Hematopoietic multipotent progenitor cell treated with erythropoietin and hydrocortisone succinate and interleukin-3 and kit ligand, for 4 days (in vitro differentiated cells): Measurements from ENCODE around the gene CNTNAP2.

Experiments used
- DNase-seq: peaks from one replicate; pipeline ENCODE4 v3.0.0-alpha.2; 2015

Gene CNTNAP2

DNA sequence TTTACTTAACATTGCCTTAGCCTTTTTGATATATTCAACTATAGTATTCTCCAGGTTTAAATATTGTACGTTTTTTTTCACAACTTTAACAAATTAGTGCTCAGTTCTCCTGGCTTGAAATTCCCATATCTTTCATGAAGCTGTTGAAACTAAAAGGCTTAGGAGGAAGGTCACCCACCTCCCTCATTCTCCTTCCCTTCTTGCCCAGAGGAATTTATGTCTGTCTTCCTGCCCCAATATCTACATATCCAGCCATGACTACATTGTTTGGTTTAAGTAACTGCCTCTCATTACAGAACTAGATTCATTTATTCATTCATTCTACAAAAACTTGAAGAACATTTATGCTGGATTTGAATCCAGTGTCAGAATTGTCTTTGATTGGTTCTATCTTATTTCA is 2219.2 kb downstream of the CNTNAP2 start:
- no peak for DNase-seq

DNA sequence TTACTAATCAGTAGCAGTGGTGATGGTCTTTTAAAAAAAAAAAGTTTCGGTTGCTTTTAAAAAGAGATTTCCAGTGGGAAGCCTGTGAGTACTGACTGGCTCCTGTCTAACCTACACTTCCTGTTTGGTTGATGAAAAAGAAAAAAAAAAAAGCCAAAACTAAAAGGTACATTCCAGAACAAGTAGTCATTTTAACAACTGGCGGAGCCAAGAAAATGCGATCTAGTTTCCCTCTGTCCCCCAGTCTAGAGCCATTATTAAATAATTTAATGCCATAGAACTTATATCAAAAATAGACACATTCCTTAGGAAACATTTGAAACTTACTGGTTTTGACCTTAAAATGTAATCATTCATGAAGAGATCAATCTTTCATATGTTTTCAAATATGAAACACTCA is 2219.8 kb downstream of the CNTNAP2 start:
- no peak for DNase-seq

DNA sequence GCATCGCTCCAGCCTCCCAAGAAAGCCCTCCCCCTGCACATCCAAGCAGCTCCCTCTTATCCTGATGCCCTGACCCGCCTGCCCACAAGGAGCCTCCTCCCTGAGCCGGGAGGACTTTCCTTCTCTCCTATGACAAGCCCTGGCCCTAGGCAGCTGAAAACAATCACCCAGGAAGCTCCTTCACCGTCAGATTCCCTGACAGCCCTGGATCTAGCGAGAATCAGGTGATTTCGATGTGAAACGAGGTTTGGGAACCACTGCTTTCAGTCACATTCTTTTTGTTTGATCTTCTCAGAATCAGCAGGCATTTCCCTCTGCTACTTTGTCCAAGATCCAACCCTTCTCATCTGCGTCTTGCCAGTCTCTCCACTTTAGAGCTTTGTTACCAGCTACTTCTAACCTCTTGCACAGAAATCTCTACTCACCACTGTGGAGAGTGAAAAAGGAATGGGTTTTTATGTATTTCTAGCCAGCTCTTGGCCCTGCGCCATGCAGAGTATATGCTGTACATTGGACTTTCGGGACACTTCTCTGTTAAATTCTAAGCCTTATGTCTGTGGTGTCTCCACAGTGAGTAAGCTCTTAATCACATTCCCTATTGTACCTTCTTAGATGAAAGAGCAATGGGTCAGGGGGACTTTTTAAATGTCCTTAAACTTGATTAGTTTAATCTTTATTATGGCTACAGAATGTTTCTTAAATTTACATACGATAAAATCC is 2220.8 kb downstream of the CNTNAP2 start:
- no peak for DNase-seq

DNA sequence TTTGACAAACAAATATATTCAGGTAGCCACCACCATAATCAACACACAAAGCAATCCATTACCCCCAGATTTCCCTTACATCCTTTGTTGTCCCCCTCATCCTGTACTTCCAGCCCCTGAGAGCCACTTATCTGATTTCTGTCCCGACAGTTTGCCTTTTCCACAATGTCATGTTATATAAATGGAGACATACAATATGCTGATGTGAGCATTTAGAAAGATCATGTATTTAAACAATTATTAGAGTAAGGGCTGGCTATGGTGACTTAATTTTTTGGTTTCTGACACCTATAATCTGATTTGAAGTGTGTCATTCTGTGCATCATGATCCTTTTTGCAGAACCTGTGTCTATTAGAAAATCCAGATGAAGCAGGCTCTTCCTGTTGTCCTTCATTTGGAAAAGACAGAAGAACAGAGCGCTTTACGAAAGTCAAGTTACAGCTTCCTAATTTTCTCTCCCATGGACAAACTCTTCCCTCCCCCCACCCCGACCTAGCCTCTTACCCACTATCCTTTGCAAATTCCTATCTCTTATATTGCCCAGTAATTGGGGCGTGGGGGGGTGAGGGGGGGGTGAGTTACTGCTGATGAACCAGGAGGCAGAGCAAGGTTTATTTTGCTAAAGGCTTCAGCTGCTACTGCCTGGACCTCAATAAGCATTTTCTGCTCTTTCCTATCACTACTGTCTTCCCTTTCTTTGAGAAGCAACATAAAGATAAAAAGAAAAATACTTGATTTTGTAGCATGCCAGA is 2221.6 kb downstream of the CNTNAP2 start:
- DNase-seq: no peak

DNA sequence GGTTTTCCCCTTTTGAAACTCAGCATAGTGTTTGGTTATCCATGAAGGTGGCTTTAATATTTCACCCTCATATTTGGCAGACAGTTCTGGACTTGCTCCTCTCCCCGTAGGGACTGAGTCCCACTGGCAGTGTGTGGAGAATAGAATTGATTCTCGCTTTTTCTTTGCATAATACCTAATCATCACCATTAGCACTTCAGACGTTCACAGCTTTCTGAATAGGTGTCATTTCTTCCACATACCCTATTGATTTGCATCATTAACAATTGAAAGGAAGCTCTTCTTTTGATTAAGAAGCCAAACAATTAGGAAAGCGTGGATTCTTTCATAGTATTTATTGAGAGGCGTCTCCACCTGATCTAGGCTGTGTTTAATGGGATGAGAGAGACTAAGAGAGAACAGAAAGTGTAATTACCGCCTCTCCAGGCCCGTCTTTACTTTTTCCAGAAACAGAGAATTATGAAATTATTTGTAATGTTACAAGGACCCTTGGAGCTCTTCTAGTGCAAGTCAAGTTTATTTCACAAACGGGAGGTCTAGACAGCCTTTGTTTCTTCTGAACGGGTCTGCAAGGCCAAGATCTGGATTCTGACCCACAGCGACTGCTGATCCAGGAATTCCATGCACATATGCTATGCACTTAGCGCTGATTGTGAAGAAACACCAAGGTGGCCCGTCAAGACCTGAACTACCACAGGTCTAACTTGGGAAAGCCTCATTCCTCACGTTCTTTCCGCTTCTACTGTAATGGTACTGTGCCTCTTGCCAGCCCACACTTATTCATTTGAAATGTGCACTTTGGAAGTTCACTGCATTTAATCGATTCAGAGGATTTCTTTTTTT is 2224.1 kb downstream of the CNTNAP2 start:
- DNase-seq: no peak

DNA sequence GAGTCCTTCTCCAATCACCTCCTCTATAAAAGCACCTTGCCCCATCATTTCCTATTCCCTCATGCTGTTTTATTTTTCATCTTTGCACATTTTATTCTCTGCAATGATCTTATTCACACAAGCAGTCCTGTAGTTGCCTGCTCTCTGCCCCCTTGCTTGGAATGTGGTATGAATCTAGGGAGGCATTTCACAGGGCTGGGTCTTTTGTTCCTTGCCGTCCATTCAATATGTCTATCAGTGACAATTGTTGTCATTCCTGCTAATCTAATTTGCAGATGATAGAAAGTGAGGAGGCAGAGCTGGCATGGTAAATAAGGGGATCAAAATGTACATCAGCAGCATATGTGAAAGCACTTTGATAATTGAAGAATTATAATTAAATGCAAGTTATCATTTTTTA is 2227.8 kb downstream of the CNTNAP2 start:
- no peak for DNase-seq

DNA sequence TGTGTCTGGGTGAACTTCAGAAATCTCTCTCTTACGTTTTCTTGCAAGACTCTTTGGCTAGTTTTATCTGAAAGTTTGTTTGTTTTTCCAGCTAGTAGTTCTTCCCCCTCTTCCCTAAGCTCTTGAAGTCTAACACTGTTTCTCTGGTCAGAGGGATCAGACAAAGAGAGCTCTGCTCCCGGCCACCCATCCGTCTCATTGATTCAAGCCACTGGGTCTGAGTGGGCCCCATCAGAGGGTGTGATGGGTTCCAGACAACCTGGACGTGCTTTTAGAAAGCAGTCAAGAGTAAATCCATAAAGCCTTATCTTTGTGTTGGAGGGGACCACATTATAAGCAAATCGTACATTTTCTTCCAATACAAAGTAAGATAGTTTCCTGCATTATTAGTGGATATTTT is 2231.4 kb downstream of the CNTNAP2 start:
- DNase-seq: no peak

DNA sequence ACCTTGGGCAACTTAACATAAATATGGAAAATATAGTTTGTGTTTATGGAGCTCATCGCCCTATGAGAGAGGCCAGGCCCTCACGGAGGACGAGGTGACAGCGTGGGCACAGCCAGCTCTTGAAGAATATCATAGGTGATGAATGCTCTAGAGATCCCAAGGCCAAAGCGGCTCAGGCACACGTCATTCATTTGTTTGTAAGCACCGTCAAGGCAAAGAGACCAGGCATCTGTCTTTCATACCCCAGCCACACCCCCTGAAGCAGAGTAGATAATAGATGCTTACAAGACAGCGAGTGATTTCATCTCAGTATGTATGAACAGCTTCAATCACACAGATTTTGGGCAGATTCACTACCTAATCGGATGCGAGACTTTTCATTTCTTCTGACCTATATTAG is 2231.9 kb downstream of the CNTNAP2 start:
- DNase-seq: no peak

DNA sequence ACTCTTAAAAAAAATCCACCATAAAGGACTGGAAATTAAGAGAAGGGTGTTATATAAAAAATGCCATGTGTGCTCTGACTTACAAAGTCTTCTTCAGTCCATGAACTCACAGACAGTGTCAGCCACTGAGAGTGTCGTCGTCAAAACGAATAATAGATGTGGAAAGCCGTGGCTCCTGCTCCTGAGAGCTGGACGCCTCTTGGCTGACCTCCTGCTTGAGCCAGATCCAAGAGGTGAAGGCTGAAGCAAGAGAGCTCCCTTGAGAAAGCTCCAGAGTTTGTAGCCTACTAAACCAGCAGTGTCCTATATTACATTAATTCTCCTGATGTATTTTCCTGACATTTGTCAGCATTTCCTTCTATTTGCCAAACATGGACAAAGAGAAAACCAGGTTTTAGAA is 2239.7 kb downstream of the CNTNAP2 start:
- no peak for DNase-seq

DNA sequence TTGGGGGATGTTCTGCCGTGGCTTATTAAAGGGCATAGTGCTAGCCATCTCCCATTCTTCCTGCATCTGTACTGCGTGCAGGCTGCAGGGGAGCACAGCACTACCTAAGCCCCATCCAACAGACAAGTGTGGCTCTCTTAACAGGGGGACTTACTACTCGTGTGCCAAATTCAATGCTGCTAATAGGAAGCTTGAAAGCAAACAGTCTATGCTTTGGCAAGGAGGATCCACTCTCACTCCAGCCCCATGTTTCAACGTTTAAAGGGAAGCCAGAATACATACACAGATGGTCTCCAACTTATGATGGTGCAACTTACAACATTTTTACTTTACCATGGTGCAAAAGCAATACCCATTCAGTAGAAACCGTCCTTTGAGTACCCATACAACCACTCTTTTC is 2245.9 kb downstream of the CNTNAP2 start:
- DNase-seq: no peak

DNA sequence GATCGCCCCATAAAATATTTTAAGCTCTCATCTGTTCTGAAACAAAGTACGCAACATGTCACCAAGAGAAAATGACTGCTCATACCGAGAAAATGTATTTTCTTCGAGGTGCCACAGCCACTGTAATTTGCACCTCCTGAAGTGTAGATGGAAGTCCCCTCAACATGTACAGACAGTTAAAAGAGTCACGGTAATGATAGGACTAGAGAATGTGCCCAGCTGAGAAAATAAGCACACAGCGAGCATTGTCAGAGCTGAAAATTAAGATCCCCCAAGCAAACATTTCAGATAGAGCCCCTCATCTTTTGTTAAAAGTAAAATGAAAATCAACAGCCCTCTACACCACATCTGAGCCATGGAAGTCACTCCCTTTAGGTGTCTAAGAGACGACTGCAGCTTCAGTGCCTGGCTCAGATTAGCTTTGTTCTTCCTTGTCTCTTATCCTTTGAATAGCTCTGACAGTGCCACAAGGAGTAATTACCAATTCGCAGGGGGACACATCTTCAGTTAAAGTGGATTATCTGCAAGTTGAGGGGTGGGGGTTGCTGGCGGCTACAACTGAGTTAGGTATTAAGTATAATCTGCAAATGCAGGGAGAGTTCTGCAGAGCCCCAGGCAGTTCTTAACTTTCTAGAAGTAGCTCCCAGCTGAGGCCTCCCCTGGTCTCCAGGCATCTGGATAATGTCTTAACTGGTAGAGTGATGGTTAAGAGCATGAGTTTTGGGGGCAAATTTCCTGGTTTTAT is 2251.3 kb downstream of the CNTNAP2 start:
- DNase-seq: no peak

DNA sequence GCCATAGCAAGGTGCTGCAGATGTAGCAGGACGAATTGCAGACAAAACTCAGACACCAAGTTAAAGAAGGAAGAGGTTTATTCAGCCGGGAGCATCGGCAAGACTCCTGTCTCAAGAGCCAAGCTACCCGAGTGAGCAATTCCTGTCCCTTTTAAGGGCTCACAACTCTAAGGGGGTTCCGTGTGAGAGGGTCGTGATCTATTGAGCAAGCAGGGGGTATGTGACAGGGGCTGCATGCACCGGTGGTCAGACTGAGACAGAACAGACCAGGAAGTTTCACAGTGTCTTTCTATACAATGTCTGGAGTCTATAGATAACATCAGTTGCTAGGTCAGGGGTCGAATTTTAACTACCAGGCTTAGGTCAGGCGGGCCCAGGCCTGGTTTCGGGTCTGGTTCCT is 2252.0 kb downstream of the CNTNAP2 start:
- DNase-seq: no peak

DNA sequence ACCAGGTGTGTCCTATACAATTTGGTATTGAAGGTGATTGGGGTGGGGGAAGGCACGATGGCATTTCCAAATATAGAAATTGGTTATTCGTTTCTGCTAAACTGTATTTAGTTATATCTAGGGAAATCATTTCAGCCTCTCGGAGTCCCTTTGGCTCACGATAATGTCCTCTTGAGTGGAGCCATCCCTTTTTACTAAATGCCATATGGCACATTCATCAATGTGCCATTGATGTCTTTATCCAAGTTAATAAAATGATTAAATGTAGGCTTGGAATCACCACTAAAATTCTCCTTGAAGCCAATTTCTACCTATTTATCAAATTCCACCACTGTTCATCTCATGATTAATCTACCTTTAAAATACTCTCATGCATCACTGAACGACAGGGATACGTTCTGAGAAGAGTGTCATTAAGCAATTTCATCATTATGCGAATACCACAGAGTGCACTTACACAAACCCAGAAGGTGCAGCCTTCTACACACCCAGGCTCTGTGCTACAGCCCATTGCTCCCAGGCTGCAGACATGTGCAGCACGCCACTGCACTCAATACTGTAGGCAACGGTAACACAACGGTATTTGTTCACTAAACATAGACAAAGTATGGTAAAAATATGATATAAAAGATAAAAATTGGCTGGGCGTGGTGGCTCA is 2254.8 kb downstream of the CNTNAP2 start:
- no peak for DNase-seq

DNA sequence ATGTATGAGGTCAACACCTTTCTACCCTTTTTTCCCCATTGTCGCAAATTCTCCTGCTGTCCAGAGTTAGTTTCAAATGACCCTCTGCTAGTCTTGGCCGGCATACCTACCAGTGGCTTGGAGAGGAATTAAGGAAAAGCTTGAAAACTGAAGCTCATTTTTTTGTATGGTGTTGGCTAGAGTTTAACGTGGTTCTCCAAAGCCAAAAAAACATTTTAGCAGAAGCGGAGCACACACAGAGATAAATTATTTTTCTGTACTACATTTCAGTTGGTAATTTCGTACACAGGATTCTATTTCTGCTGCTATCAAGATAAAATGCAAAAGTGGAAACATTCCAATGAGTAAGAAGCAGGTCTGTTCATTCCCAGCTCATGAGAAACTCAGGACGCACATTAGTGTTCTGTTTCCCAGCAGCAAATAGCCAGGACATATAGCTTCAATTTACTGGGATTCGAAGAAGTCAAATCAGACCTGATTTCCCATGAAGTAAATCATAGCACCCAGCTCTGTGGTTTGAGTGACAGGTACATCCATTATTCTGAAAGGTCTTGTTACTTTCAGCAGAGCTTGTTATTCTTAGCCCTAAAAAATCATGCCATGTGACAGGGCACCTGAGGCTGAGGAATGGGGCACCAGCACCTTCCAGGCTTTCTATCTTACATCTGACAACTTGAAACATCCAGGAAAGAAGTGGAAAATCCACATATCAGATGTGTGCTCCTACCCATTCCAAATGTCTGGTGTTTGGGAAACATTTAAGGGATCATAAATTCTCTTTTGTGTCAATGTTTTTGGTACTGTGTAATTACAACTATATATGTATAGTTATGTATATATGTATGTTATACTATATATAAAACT is 2258.0 kb downstream of the CNTNAP2 start:
- DNase-seq: no peak

DNA sequence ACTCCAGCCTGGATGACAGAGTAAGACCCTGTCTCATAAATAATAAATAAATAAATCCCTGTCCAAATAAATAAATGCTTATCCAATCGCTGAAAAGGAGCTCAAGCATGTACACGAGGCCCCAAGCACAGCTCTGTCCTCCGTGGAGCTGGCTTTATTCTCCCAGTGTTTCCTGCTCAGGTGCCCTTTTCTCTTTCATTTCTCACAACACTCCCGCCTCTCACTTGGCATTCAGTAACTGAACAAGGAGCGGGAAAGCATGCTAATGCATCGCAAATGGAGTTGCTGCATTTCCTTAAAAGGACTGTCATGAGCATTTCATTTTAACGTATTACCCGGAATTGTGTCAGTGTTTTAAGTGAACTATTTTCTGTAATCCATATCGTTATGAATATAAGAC is 2263.1 kb downstream of the CNTNAP2 start:
- no peak for DNase-seq

DNA sequence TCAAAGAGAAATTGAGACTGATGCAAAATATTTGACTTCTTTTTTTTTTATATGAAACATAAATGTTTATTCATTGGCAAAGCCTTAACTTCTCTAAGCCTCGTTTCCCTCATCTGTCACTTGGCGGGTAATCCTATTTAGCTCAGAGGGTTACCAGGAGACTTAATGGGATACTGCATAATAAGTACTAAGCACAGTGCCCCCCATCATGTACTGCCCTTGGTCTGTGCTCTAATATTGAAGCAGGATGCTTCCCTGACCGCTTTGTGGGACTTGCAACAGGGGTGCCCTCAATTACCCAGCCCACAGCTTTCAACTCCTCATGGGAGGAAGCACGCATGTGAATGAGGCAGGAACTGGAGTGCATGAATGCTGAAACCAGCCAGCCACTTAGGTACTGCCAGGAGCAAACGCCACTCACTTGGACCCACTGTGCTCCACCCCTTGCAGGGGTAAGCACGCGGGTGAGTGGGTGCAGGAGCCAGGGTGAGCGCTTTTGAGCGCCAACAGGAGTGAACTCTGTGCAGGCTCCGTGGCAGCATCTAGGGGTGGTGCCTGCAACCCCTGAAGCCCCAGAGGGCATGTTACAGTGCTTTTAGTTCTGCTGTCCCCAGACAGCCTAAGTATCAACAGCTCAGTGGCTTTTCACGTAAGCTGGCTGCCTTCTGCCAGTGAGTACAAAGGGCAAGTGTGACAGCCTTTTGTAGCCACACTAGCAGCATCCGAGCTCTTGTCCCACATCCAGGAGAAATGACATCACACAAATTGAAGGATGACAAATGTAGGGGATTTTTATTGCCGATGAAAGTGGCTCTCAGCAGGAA is 2264.2 kb downstream of the CNTNAP2 start:
- DNase-seq: no peak

DNA sequence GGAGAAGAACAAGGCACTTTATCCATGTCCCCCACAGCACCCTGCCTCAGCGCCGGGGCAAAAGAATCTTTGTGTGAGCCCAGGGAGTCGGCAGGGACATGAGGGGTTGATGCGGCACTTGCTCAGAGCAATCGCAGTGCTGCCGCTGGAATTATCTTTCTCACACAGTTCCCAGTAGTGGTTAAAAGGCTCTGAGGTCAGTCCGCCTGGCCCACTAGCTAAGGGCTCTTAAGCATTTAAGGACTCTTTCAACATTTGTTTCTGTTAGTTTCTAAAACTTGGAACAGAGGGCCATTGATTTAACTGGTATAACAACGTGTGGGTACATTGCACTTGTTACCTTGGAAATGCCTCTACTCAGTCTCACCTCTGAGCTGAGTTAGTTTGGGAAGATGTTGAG is 2266.0 kb downstream of the CNTNAP2 start:
- no peak for DNase-seq

DNA sequence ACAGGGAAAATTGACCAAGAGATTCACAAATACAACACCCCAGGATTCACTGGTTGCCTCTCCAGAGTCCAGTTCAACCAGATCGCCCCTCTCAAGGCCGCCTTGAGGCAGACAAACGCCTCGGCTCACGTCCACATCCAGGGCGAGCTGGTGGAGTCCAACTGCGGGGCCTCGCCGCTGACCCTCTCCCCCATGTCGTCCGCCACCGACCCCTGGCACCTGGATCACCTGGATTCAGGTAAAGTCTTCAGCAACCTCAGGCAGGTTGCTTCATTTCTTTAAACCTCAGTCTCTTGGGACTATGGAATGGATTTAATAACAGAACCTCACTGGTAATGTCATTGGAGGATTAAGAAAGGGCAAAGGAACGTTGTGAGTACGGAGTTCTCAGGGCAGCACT is 2267.1 kb downstream of the CNTNAP2 start:
- no peak for DNase-seq

DNA sequence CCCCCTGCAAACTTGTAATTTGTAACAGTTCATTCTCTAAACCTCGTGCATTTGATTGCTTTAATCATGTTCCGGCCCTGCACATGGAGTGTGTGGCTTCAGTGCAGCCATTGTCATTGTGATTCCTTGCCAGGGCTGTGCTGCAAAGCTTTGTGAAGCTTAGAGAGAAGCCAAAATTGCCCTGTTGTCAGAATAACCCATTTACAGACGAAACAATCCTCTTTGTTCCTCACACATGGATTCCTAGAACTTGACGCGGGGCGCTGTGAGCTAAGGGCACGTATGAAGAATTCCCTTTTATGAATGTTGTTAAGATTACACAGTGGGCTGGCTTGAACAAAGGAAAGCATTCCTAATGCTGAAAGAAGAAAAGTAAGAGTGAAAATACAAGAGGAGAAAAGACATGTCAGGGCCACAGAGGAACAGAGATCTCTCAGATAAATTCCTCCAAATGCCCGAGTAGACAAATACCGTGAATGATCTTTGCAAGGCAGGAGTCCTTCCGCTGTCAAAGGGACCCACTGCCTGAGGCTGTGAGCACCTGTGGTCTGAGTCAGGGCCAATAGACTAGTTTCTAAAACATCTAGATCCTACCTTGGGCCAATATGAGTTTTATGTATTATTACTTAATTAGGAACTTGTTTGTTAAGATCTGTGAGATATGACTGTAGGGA is 2268.5 kb downstream of the CNTNAP2 start:
- no peak for DNase-seq

DNA sequence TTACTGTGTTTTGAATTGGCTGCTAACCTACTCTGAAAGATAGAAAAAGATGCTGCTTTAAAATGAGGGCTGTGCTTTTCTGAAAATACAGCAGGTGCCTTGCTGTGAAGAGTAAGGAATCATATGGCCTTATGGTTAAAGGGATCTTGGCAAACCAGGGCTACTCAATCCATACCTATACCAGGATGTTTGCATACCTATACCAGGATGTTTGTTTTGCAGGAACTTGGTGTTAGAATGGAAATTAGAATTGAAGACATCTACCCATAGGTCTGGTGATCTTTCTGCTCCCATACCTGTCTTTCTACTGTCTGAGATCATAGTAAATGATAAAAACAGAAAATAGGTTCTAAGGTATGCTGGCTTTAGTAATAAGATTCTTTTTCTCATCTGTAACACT is 2273.8 kb downstream of the CNTNAP2 start:
- DNase-seq: no peak
